Progenitor cell of endocrine pancreas (in vitro differentiated cells): ENCODE measurements around the gene LRFN2. TPM values are rescaled to one million over a fixed set of nuclear protein-coding genes. Genes with fewer than 3 reads are reported as not detected.

Experiments used
- DNase-seq: peaks from one replicate; pipeline ENCODE4 v3.0.0; 2021; ENCODE audit warnings: low spot score; ENCODE audit not compliant: unreplicated experiment
- H3K27ac Mint-ChIP-seq: 2 replicates; pipeline ENCODE4 v1.8.0; 2021; ENCODE audit warnings: mild to moderate bottlenecking, moderate library complexity, mixed read lengths
- H3K27me3 Mint-ChIP-seq: 2 replicates; pipeline ENCODE4 v1.8.0; 2021; ENCODE audit warnings: mixed read lengths
- H3K36me3 Mint-ChIP-seq: 2 replicates; pipeline ENCODE4 v1.8.0; 2022; ENCODE audit warnings: mixed read lengths; ENCODE audit not compliant: insufficient read depth
- H3K4me1 Mint-ChIP-seq: 2 replicates; pipeline ENCODE4 v1.8.0; 2021; ENCODE audit warnings: low read depth, mixed read lengths
- H3K4me3 Mint-ChIP-seq: 2 replicates; pipeline ENCODE4 v1.8.0; 2021; ENCODE audit warnings: low read depth, mild to moderate bottlenecking, moderate library complexity, mixed read lengths
- H3K9me3 Mint-ChIP-seq: 2 replicates; pipeline ENCODE4 v1.8.0; 2021; ENCODE audit warnings: low read depth, mixed read lengths
- CTCF ChIP-seq: fragments of 200-600 bp; sonication (generic); IDR thresholded peaks from one replicate; pipeline ENCODE4 v1.5.0; 2021; ENCODE audit warnings: antibody characterized with exemption, mild to moderate bottlenecking; ENCODE audit not compliant: unreplicated experiment
- total RNA-seq: library from RNA; stranded (reverse); gene quantifications from 2 replicates; pipeline ENCODE4 v1.2.1, GENCODE V29; 2021

The LRFN2 gene
- total RNA-seq, 1 donor from 2014 or later, result 0.14 TPM

DNA sequence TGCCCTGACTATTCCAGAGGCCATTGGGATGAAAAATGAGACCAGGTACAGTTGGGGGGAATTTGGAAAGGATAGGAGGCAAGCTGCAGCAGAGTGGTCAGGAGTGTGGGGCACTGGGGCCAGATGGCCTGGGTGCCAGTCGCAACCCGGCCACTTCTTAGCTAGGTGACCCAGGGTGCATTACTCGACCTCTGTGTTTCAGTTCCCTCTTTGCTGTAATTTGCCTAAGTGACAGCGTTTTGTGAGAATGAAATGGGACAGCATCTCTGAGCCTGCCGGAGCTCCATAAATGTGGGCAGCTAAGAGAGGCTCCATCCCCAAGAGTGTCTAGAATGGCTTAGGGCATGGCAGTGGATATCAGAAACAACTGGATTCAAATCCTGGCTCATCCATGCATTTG, 13.9 kb downstream of the LRFN2 start:
- H3K27me3 Mint-ChIP-seq, result peaks cover 3% of the 10 kb centered on the region
- no peak for TF ChIP-seq CTCF
- H3K9me3 Mint-ChIP-seq, result no peaks in the 10 kb centered on the region
- H3K4me1 Mint-ChIP-seq, result no peaks in the 10 kb centered on the region
- no peaks in the 10 kb centered on the region for H3K36me3 Mint-ChIP-seq
- H3K4me3 Mint-ChIP-seq, result no peak overlapping the region
- no peak overlapping the region for H3K27ac Mint-ChIP-seq
- DNase-seq, result no peak

GRCh38 chr6:40569162-40569910, 17.8 kb downstream of the LRFN2 start:
- Mint-ChIP-seq H3K27ac (no peak overlapping the region), H3K27me3 (peaks cover 3% of the 10 kb centered on the region), H3K4me1 (no peaks in the 10 kb centered on the region), H3K9me3 (no peaks in the 10 kb centered on the region), H3K36me3 (no peaks in the 10 kb centered on the region), H3K4me3 (no peak overlapping the region)
- no peak for DNase-seq
- TF ChIP-seq CTCF, result no peak

DNA sequence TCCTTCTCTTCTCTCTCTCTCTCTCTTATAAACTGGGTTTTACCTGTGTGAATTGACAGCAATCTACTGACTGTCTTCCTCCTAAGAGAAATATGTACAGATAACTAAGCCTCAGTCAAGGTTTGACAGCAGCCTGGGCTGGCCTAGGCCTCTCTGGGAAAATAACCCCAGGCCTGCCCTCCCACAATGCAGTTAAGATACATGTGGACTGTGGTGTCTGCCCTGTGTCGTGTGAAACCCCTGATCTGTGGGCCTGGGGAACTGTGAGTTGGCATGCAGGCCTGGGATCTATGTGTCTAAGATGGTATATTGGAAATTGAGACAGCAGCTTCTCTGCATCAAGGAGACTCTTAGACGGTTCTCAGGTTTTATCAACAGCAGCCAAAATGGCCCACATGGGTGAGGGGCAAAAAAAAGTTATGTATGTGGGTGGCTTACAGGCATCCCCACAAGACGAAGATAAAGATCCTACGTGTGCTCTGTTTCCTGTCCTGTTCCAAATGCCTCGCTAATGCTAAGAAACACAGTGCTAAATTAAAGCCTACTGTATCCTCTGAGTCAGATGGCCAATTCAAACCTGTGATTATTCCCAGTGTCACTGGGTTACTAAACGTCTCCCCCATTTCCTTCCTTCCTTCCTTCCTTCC, 19.0 kb downstream of the LRFN2 start:
- Mint-ChIP-seq H3K4me3 (no peak overlapping the region), H3K9me3 (no peaks in the 10 kb centered on the region), H3K27me3 (peaks cover 3% of the 10 kb centered on the region), H3K27ac (no peak overlapping the region), H3K36me3 (no peaks in the 10 kb centered on the region), H3K4me1 (no peaks in the 10 kb centered on the region)
- no peak for DNase-seq
- TF ChIP-seq CTCF, result no peak

GRCh38 chr6:40563111-40563510, 24.1 kb downstream of the LRFN2 start:
- no peak for DNase-seq
- Mint-ChIP-seq H3K9me3 (no peaks in the 10 kb centered on the region), H3K27me3 (peaks cover 10% of the 10 kb centered on the region), H3K36me3 (no peaks in the 10 kb centered on the region), H3K4me1 (no peaks in the 10 kb centered on the region), H3K4me3 (no peak overlapping the region), H3K27ac (no peak overlapping the region)
- no peak for TF ChIP-seq CTCF

- Mint-ChIP-seq H3K4me3 (no peak overlapping the region), H3K4me1 (no peaks in the 10 kb centered on the region), H3K27me3 (peaks cover 17% of the 10 kb centered on the region), H3K27ac (no peak overlapping the region), H3K36me3 (no peaks in the 10 kb centered on the region), H3K9me3 (no peaks in the 10 kb centered on the region)
- TF ChIP-seq CTCF, result no peak
- DNase-seq, result no peak
Measured at GRCh38 chr6:40559056-40559455, 28.1 kb downstream of the LRFN2 start.
